HG03520 (cell line): ENCODE results near the gene CDK2.

Experiments used
- ATAC-seq: cut with Tn5 transposase; IDR thresholded peaks from one replicate; pipeline ENCODE4 v1.9.1; 2021; ENCODE audit warnings: mild to moderate bottlenecking, moderate library complexity; ENCODE audit not compliant: unreplicated experiment

CDK2 gene

DNA sequence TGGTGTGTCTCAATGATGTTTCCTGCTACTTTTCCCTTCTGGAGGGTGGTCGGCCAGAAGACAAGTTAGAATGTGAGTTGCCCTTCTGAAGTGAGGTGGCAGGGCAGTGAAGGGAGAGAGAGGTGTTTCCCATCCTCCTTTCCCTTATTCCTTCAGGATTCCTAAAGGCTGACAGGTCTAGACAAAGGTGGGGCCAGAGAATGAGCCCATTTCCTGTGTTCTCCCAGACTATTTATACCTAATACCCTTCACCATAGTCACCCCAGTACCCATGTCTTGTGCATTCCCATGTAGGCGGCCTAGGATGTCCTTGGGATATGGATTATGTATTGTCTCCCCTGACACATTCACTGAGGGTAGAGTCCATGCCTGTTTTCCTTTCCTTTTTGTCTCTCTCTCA, 28.6 kb upstream of the CDK2 start:
- ATAC-seq = no peak

DNA sequence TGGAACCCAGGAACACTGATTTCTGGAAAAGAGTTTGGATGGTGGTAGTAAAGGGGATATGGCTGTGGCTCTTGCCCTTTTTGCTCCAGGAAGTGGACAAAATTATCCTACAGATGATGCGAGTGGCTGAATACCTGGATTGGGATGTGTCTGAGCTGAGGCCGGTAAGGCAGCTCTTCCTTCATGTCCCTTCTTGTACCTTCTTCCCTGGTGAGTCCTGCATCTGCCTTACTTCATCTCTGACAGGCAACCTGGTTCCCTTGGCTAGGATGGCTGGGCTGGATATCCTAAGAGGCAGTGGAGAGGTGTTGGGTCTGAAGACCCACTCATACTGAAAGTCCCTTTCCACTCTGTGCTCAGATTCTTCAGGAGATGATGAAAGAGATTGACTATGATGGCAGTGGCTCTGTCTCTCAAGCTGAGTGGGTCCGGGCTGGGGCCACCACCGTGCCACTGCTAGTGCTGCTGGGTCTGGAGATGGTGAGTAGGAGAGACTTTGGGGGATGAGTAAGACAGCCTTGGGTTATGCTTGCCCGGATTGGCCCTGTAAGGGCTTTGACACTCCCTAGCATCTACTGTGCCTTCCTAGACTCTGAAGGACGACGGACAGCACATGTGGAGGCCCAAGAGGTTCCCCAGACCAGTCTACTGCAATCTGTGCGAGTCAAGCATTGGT, 27.7 kb upstream of the CDK2 start:
- ATAC-seq = no peak

DNA sequence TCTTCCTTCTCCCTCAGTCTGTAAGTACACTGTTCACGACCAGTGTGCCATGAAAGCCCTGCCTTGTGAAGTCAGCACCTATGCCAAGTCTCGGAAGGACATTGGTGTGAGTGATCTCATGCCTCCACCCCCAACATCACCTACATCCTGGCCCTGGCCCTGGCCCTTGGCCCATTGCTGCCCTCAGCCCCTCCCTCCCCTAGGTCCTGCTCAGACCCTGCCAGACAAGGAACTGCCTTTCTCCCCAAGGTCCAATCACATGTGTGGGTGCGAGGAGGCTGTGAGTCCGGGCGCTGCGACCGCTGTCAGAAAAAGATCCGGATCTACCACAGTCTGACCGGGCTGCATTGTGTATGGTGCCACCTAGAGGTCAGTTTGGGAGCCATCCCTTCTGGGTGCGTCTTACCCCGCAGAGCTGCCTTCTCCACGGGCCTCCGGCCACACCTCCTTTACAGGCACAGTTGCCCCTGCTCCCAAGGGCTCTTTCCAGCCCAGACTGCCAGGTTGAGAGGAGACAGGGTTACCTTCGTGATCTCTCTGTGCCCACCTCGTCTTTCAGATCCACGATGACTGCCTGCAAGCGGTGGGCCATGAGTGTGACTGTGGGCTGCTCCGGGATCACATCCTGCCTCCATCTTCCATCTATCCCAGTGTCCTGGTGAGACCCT, 26.4 kb upstream of the CDK2 start:
- peak; percentile 94 for ATAC-seq

DNA sequence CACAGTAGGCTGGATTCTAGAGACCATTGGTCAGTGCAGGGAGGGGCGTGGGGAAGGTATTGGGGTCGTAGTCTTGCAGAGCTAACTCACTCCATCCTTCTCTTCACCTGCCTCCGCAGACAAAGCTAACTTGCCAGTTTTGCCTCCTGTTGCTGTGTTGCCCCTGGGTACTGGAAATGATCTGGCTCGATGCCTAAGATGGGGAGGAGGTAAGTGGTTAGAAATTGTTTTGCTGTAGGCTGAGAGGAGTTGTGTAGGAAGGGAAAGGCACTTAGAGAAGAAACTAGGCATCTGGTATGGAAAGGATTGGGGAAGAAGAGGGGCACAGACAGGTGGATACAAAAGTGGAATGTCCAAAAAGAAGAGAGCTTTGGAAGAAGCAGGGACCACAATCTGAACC, 24.6 kb upstream of the CDK2 start:
- ATAC-seq = no peak

DNA sequence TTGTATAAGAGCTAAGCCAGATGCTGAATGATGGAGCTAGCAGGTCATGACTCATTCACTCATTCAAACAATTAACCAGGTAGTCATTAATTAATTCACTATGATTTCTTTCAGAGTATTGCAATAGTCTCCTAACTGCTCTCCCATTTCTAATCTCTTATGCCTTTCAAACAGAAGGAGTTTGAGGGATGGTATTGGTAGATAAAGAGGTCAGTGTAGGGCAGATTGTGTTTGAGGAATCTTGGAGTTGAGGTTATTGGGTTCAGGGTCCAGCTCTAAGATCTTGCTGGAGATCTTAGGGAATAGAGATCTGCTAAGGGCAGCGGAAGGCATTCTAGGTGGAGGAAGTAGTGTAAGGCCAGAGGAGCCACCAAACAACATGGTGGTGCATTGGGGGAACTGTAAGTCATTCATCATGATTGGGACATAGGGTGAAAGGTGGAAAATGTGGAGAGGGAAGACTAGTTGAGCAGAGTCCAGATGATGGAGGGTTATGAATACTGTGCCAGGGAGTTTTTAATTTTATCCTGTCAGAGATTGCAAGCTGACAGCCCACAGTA, 24.0 kb upstream of the CDK2 start:
- no peak for ATAC-seq

DNA sequence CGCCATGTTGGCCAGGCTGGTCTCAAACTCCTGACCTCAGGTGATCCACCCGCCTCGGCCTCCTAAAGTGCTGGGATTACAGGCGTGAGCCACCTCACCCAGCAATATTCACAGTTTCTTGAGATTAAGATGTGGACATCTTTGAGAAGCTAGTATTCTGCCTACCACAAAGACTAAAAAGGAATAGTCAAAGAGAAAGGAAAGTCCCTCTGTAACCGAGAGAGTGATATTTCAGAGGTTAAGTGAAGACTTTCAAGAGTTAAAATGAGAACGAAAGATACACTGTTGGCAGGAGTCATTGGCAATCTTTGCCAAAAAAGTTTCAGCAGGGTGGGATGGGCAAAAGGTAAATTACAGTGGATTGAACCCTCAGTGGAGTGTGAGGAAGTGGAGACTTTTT, 20.1 kb upstream of the CDK2 start:
- ATAC-seq = no peak

DNA sequence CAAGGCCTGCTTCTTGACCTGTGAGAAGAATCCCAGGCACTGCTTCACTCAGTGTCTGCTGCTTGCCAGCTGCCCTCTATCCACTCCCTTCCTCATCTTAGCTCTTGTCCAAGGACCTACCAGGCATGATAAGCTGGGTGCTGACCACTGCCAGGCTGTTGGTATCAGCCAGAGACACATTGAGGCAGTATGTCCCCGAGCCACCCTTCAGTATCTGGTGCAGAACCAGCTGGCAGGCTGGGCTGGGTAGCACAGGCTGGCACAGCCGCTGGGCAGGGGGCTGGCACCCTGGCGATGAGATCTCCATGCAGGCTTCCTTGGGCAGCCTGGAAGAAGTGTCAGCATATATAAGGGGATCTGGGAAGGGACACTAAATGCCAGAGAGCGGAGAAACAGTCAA, 11.3 kb upstream of the CDK2 start:
- ATAC-seq = no peak

DNA sequence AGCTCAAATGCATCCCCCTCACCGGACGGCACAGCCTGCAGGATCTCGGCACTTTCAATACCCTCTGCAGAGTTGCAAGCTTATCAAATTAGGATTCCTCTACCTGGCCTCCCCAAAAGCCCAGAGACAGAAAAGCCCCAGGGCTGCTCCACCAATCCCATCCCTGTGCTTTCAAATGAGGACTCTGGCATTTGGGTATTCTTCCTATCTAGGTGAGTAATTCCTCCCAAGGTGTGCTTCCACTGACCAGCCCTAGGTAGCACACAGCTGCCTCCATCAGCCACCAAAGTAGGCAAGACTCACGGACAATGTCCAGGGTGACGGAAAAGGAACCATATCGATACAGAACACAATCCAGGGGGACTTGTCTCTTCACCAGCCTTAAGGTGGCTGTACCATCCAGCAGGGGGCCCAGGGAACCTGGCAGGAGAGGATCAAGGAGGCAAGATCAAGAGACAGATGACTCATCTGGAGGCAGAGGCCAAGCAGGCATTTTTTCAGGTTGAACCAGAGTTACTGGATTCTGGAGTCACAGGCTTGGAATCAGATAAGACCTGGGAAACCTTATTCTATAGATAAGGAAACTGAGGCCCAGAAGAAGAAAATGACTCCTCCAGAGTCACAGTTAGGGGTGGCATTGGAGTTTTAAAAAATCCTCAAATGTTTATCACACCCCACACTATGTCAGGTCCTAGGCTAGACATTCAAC, 10.7 kb upstream of the CDK2 start:
- no peak for ATAC-seq

DNA sequence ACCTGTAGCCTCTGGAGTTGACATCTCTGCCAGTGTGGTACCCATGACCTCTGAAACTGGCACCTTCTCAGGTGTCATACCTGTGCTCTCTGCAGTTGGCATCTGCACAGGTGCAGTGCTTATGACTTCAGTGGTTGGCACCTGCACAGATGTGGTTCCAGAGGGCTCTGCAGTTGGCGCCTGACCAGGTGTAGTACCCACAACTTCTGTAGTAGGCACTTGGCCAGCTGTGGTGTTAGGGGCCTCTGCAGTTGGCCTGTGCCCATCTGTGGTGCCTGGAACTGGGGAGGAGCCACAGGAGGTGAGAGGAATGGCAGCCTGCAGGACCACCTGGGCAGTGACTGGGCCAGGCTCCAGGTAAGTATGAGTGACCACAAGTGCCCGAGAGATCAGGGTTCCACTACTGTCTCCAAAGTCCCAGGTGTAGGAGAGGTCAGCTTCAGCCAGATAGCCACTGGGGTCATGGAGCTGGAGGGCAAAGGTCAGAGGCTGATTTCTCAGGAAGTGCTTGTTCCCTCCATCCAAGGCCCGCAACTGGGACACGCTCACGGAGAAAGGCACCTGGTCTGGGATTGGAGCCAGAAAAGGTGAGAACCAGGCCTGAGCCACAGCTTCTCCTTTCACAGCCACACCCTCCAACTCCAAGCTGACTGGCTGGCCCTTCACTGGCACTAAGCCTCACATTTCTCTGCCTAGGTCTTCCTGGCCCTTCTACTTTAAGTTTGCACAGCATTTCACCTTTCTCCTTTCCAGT, 9.3 kb upstream of the CDK2 start:
- ATAC-seq = no peak

DNA sequence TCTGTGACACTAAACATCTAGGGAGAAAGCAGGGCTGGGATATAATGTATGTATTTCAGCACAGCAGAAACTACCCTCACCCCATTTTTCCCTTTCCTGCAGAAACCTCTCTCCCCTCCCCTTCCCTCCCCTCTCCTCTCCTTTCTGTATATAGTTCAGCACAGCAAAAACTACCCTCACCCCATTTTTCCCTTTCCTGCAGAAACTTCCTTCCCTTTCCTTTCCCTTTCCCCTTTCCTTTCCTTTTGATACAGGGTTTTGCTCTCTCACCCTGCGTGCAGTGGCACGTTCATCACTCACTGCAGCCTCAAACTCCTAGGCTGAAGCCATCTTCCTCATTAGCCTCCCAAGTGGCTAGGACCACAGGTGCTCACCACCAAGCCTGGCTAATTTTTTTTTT, 2.9 kb upstream of the CDK2 start:
- ATAC-seq = no peak

DNA sequence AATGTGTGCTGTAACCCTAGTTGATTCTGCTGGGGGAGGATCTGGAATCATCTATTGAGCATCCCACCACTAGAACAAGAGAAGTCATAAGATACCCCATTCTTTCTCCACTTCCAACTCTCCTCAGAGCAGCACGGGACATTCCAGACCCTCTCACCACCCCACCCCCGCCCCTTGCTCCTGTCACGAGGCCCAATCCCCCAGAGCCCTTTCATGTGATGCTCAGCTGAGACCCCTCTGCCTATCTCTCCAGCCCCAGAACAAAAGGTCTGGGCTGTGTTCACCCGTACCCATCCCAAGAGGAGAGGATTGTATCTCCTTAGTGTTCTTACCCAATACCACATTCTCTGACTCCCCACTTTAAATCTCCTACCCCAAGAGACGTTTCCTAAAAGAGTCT, 1.4 kb upstream of the CDK2 start:
- ATAC-seq = no peak

DNA sequence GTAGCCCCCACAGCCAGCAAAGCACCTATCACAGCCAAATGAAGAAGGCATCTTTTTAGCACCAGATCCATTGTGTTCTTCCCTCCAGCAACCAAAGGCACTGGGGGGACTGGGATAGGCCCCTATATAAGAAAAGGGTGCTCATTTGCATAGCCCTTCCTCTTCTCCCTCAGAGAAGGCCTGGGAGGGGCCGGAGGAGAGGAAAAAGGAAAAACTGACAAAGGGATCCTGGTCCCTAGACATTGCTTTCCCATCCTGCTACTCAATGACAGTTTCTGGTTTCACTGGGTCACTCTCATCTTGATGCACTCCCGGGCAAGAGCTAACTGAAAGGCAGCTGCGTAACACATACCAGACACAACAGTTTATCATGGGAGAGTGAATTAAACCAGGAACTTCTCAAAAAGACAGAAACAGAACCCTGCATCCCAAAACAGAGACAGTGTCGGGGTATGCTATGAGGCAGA, 656 bp upstream of the CDK2 start, which contains the start of gene PMEL:
Gene PMEL, minus strand, starts transcription at position 102 of the 467 bp plus-strand sequence. Its CDS starts 31 bp downstream, at position 71.
- ATAC-seq = no peak

DNA sequence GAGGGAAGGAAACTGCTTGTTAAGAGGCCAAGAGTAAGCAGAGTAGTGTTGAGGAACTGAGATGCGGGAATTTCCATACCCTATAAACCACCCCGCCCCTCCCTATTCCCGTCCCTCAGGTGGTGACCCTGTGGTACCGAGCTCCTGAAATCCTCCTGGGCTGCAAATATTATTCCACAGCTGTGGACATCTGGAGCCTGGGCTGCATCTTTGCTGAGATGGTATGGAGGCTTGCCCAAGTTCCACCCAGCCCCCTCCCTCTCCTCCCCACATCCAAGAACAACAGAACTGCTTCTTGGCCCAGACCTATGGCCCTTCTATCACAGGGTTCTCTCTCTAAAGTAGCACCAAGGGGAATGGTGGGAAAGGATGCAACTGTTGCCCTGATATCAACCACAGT, 2.7 kb downstream of the CDK2 start:
- no peak for ATAC-seq

DNA sequence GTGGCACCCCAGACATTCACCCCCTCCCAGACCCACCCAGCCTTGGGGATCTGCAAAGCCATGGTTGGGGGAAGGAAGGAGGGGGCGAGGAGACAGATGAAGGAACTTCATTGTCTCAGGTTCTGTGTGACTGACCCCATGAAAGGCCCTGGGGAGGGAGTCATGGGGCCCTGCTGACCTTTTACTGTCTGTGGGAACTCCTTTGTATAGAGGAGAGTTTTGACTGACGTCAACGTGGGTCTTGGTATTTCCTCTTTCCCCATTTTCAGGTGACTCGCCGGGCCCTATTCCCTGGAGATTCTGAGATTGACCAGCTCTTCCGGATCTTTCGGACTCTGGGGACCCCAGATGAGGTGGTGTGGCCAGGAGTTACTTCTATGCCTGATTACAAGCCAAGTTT, 4.1 kb downstream of the CDK2 start:
- no peak for ATAC-seq

DNA sequence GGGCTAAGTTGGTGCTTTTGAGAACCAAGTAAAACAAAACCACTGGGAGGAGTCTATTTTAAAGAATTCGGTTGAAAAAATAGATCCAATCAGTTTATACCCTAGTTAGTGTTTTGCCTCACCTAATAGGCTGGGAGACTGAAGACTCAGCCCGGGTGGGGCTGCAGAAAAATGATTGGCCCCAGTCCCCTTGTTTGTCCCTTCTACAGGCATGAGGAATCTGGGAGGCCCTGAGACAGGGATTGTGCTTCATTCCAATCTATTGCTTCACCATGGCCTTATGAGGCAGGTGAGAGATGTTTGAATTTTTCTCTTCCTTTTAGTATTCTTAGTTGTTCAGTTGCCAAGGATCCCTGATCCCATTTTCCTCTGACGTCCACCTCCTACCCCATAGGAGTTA, 5.4 kb downstream of the CDK2 start:
- no peak for ATAC-seq

DNA sequence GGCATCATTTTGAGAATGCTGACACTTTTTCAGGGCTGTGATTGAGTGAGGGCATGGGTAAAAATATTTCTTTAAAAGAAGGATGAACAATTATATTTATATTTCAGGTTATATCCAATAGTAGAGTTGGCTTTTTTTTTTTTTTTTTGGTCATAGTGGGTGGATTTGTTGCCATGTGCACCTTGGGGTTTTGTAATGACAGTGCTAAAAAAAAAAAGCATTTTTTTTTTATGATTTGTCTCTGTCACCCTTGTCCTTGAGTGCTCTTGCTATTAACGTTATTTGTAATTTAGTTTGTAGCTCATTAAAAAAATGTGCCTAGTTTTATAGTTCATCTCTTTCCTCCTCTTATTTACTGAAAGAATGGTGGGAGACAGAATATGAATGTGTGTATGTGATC, 5.8 kb downstream of the CDK2 start:
- no peak for ATAC-seq

DNA sequence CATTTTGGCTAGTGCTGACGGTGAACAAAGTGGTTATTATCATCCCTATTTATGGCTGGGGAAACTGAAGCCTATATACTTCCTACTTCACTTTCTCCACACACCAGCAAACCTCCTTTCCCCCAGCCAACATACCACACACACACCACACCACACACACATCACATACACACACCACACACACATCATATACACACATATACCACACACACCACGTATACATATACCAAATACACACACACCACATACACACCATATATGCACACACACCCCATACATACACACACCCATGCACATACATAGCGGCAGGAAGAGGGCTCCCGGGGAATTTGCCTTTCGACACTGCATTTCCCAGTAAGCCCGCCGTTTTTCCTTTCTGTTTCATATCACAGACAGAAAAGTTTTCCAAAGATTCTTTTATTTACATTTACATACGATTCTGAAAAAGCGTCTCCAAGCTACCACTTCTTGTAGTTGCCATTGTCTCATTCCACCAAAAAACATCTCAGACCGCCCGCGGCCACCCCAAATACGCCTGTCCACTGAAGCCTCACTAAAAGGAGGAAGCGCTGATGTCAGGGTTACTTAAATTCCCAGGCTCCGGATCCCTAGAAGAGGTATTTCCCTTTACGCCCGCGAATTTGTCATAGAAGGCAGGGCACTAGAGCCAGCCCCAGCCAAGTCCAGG, 6.4 kb downstream of the CDK2 start:
- ATAC-seq = no peak

DNA sequence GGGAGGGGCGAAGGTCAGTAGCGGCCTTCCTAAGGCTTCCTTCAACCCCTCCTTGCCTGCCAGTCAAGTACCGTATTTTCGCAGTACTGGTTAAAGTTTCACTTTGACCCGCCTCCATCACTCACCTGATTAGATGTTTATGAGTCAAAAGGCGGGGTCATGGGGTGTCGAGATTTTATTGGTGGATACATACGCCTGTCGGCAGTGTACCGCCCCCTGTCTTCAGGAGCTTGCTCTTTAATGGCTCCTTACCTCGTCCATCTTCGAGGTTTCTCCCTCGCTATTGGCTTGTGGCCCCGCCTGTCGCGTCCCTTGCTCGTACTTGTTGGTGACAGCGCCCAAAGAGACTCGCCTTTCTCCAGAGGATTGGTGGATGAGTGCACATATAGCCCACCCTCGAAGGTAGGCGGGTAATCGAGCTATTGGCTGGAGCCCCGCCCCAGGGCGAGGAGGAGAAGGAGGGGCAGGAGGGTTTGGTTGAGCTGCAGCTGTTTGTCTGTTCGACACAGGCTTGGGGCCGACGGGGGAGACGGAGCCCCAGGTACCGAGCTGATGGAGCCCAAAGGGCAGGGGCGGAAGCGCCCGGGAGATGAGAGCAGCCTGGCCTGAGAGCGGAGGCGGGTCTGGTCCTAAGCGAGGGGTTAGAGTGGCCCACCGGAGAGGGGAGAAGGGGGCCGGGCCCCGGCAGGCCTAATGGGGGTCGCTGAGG, 7.1 kb downstream of the CDK2 start, which contains the start of gene RAB5B:
Gene RAB5B, plus strand, starts transcription at position 480 of the 709 bp plus-strand sequence. CDS start 12,883 bp downstream, outside the sequence.
- ATAC-seq = peak; percentile 90

DNA sequence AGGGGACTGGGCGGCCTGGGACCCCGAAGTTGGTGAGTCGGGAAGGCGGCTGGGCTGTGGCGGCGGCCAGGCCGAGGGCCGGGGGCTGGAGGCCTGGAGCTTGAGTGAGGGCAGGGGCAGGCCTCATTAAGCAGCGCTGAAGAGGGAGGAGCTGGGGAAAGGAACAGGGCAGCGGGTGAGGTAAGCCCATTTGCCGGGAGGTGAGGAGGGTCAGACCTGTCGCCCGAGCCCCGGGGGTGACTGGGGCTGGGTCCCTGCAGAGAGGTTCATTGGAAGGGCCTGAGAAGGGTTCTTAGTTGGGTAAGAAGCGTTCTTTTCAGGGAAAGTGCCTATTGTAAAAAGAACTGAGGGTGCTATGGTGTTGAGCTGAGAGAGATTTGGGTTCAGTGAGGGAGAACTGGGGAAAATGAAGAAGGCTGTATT, 7.7 kb downstream of the CDK2 start:
- ATAC-seq = peak; percentile 4

DNA sequence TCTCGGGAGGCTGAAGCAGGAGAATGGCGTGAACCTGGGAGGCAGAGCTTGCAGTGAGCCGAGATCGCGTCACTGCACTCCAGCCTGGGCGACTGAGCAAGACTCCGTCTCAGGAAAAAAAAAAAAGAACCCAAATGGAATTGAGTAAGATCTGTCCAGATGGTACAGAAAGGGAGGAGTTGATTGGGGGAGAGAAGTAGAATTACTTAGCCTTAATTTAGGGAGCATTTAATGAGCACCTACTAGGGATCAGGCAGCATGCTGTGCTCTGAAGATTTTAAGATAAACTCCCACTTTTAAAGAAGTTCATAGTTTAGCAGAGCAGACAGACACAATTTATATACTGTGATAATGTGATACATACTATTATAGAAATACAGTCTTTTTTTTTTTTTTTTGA, 11.8 kb downstream of the CDK2 start:
- ATAC-seq = no peak
